A549 (cell line): ENCODE results near the gene EPN2. TPM values are rescaled to one million over a fixed set of nuclear protein-coding genes. Genes with fewer than 3 reads are reported as not detected.

Experiments used
- ATAC-seq, 2 experiments: fragments of 200-7000 bp in 1 of 2; fragments of >200 bp in 1 of 2; cut with Nextera tagmentation in 1 of 2; cut with Tn5 transposase in 1 of 2; 3 replicates each; pipeline versions ENCODE4 v1.8.0 to v1.9.1; 2018 to 2020; ENCODE audit warnings: mild to moderate bottlenecking in 1 of 2, moderate library complexity in 1 of 2
- CTCF ChIA-PET: fragments of 300-600 bp; sonication (Branson Sonifier 250); formaldehyde crosslinking; extraction: SDS; loops from one replicate; lab custom pipeline; 2021; ENCODE audit warnings: antibody characterized with exemption, inconsistent platforms; lab: Yijun Ruan, JAX
- POLR2A ChIA-PET: fragments of 350-600 bp; formaldehyde crosslinking; extraction: SDS; loops from one replicate; lab custom pipeline; 2021; ENCODE audit warnings: antibody characterized with exemption, inconsistent platforms; lab: Yijun Ruan, JAX
- DNase-seq, 2 experiments: peaks; one replicate each; pipeline versions ENCODE4 v3.0.0 to v3.0.0-alpha.2; 2011 to 2016; ENCODE audit warnings: low read depth in 1 of 2, low spot score in 1 of 2
- FAIRE-seq: peaks from 2 replicates; lab custom pipeline; 2011; peaks lifted over from hg19 to GRCh38; lab: Jason Lieb, UNC
- H3K27ac ChIP-seq, 2 experiments: fragments of >200 bp; sonication (Bioruptor Twin); formaldehyde crosslinking; 3 replicates each; pipeline ENCODE4 v1.5.1; 2016 to 2017
- H3K4me1 ChIP-seq: fragments of >200 bp; sonication (Bioruptor Twin); formaldehyde crosslinking; 3 replicates; pipeline ENCODE4 v1.6.1; 2016
- H3K4me2 ChIP-seq: fragments of >200 bp; sonication (Bioruptor Twin); formaldehyde crosslinking; 3 replicates; pipeline ENCODE4 v1.6.1; 2016
- H3K4me3 ChIP-seq: fragments of >200 bp; sonication (Bioruptor Twin); formaldehyde crosslinking; 3 replicates; pipeline ENCODE4 v1.5.1; 2016
- H3K9me3 ChIP-seq: fragments of >200 bp; sonication (Bioruptor Twin); formaldehyde crosslinking; 3 replicates; pipeline ENCODE4 v1.6.1; 2016
- CHD2 ChIP-seq: fragments of 150-350 bp; IDR thresholded peaks from 2 replicates; pipeline ENCODE4 v1.6.1; 2014; ENCODE audit warnings: low read length; ENCODE audit not compliant: partially characterized antibody
- CHD4 ChIP-seq: fragments of 200-600 bp; sonication (generic); IDR thresholded peaks from 2 replicates; pipeline ENCODE4 v1.6.1; 2016; ENCODE audit warnings: antibody characterized with exemption, mild to moderate bottlenecking, borderline replicate concordance
- ESRRA ChIP-seq: fragments of 150-350 bp; IDR thresholded peaks from 2 replicates; pipeline ENCODE4 v1.6.1; 2014; ENCODE audit warnings: mild to moderate bottlenecking, low read length, borderline replicate concordance
- FOSL2 ChIP-seq, 2 experiments: fragments of 450-650 bp in 1 of 2; fragments of >200 bp in 1 of 2; sonication (Bioruptor Twin) in 1 of 2; formaldehyde crosslinking; IDR thresholded peaks; 2 replicates each; pipeline versions ENCODE4 v1.5.0 to v1.6.1; 2016 to 2020; ENCODE audit warnings: mild to moderate bottlenecking in 1 of 2, moderate library complexity in 1 of 2
- GATA3 ChIP-seq: IDR thresholded peaks from 2 replicates; pipeline ENCODE4 v1.6.1; 2012; ENCODE audit warnings: borderline replicate concordance
- HEYL ChIP-seq: fragments of 250-450 bp; sonication (Bioruptor Pico); IDR thresholded peaks from 2 replicates; pipeline ENCODE4 v1.8.0; 2021; ENCODE audit warnings: mild to moderate bottlenecking, moderate library complexity
- HOXA7 ChIP-seq: fragments of 250-450 bp; sonication (Bioruptor Pico); IDR thresholded peaks from 2 replicates; pipeline ENCODE4 v1.5.0; 2020; ENCODE audit warnings: mild to moderate bottlenecking, moderate library complexity
- HOXB13 ChIP-seq: fragments of 250-450 bp; sonication (Bioruptor Pico); IDR thresholded peaks from 2 replicates; pipeline ENCODE4 v1.5.0; 2020; ENCODE audit warnings: low read depth, mild to moderate bottlenecking, moderate library complexity
- JUN ChIP-seq, 2 experiments: fragments of >200 bp; sonication (Bioruptor Twin); formaldehyde crosslinking; IDR thresholded peaks; 2 replicates in 1 of 2; 3 replicates in 1 of 2; pipeline ENCODE4 v1.6.1; 2016 to 2017
- JUNB ChIP-seq: fragments of >200 bp; sonication (Bioruptor Twin); formaldehyde crosslinking; IDR thresholded peaks from 2 replicates; pipeline ENCODE4 v1.6.1; 2016
- MAZ ChIP-seq: fragments of 150-350 bp; IDR thresholded peaks from 2 replicates; pipeline ENCODE4 v1.6.1; 2014; ENCODE audit warnings: antibody characterized with exemption, low read depth, low read length, borderline replicate concordance
- MYC ChIP-seq: IDR thresholded peaks from 2 replicates; pipeline ENCODE4 v1.6.1; 2012; ENCODE audit warnings: mild to moderate bottlenecking, inconsistent platforms, low read length, improper control_type of control experiment, borderline replicate concordance
- NFE2L2 ChIP-seq: fragments of 150-350 bp; conservative IDR thresholded peaks from 2 replicates; pipeline ENCODE4 v1.6.1; 2014; ENCODE audit warnings: low read length
- NPAS2 ChIP-seq: fragments of 250-450 bp; sonication (Bioruptor Pico); IDR thresholded peaks from 2 replicates; pipeline ENCODE4 v1.8.0; 2022; ENCODE audit warnings: mild to moderate bottlenecking, moderate library complexity, borderline replicate concordance
- NR3C1 ChIP-seq: fragments of >200 bp; sonication (Bioruptor Twin); formaldehyde crosslinking; IDR thresholded peaks from 3 replicates; pipeline ENCODE4 v1.6.1; 2017
- PHF8 ChIP-seq: fragments of 200-600 bp; sonication (generic); IDR thresholded peaks from 2 replicates; pipeline ENCODE4 v1.6.1; 2016; ENCODE audit warnings: low read depth, mild to moderate bottlenecking, antibody characterized with exemption, moderate library complexity, borderline replicate concordance
- RAD21 ChIP-seq, 2 experiments: fragments of >200 bp in 1 of 2; sonication (Bioruptor Twin) in 1 of 2; formaldehyde crosslinking in 1 of 2; IDR thresholded peaks in 1 of 2; conservative IDR thresholded peaks in 1 of 2; 2 replicates in 1 of 2; 3 replicates in 1 of 2; pipeline ENCODE4 v1.6.1; 2012 to 2018; ENCODE audit warnings: inconsistent platforms in 1 of 2
- RARB ChIP-seq: fragments of 250-450 bp; sonication (Bioruptor Pico); IDR thresholded peaks from 2 replicates; pipeline ENCODE4 v1.8.0; 2021; ENCODE audit warnings: mild to moderate bottlenecking, moderate library complexity
- SMC3 ChIP-seq: fragments of >200 bp; sonication (Bioruptor Twin); formaldehyde crosslinking; IDR thresholded peaks from 3 replicates; pipeline ENCODE4 v1.6.1; 2018; ENCODE audit warnings: inconsistent platforms
- ZC3H11A ChIP-seq: fragments of 450-650 bp; IDR thresholded peaks from 2 replicates; pipeline ENCODE4 v1.6.1; 2014; ENCODE audit warnings: antibody characterized with exemption, mild to moderate bottlenecking
- ZFP36 ChIP-seq: fragments of 450-650 bp; IDR thresholded peaks from 2 replicates; pipeline ENCODE4 v1.6.1; 2014; ENCODE audit warnings: borderline replicate concordance; ENCODE audit not compliant: partially characterized antibody
- WGBS: methylation state at CpG from one replicate; pipeline ENCODE4 v1.1.6; 2017; ENCODE audit errors: missing lambda C conversion rate; 5-methylcytosine and 5-hydroxymethylcytosine counted together
- polyA plus RNA-seq, 4 experiments: library from polyadenylated mRNA; depleted of rRNA in 3 of 4; stranded (reverse); fragments of >200 nt; fragmentation: RNase III in 1 of 4; extraction: RNeasy Plus Mini Kit Qiagen cat#74134 plus additional on column Dnase treatment in 1 of 4; gene quantifications; 2 replicates in 3 of 4; 3 replicates in 1 of 4; pipeline ENCODE4 v1.2.3, GENCODE V29; 2011 to 2017
- TF ChIP-seq, protein P1 (sequence below): IDR thresholded peaks from 2 replicates; pipeline ENCODE4 v1.6.1; 2012
- TF ChIP-seq, protein P2 (sequence below): fragments of 250-450 bp; sonication (Bioruptor Pico); IDR thresholded peaks from 2 replicates; pipeline ENCODE4 v1.5.0; 2021; ENCODE audit warnings: mild to moderate bottlenecking, moderate library complexity, borderline replicate concordance
- TF ChIP-seq, protein P3 (sequence below): fragments of >200 bp; sonication (Bioruptor Twin); formaldehyde crosslinking; IDR thresholded peaks from 2 replicates; pipeline ENCODE4 v1.6.1; 2016
- TF ChIP-seq, protein P4 (sequence below): fragments of 150-350 bp; IDR thresholded peaks from 2 replicates; pipeline ENCODE4 v1.6.1; 2014; ENCODE audit warnings: low read depth, mild to moderate bottlenecking, low read length
- TF ChIP-seq, protein P5 (sequence below): fragments of 250-450 bp; sonication (Bioruptor Pico); IDR thresholded peaks from 2 replicates; pipeline ENCODE4 v1.5.0; 2020; ENCODE audit warnings: low read depth, mild to moderate bottlenecking, moderate library complexity
- TF ChIP-seq, protein P6 (sequence below): IDR thresholded peaks from 2 replicates; pipeline ENCODE4 v1.6.1; 2012; ENCODE audit warnings: low read depth, borderline replicate concordance

Gene EPN2
- polyA plus RNA-seq, 2 of the 4 experiments (the other 2 are of a cell fraction) = 32.1 to 33.8 TPM

DNA sequence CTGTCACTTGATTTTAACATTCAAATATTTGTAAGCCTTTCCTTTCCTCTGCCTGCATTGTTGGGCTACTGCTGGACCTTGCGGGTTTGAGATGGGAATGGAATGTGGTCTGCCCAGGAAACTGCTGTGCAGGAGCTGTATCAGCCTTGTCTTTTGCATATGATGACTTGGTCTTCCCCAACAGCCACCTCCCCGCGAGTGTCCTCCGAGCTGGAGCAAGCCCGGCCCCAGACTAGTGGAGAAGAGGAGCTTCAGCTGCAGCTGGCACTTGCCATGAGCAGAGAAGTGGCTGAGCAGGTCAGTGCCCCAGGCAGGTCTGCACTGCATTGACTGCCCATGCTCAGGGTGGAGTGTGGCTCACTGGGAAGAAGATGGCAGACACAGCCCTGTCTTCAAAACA, 72.5 kb downstream of the EPN2 start:
- Histone ChIP-seq H3K4me2 (no peak overlapping the region), H3K9me3 (no peaks in the 10 kb centered on the region)
- DNase-seq = no peak
- peak in 1 of 2 experiments; percentile 23; a peak in 1 of 6 replicates for ATAC-seq
- FAIRE-seq = no peak
- TF ChIP-seq ESRRA (no peak), HOXA7 (CRISPR knock-in tag) (no peak), JUN (IDR thresholded peaks at IDR 0.05) (no peak), RARB (CRISPR knock-in tag) (no peak), GATA3 (no peak), CHD4 (no peak), HEYL (CRISPR knock-in tag) (no peak), PHF8 (no peak), NFE2L2 (no peak), ZC3H11A (no peak), HOXB13 (CRISPR knock-in tag) (no peak), MAZ (no peak), NPAS2 (CRISPR knock-in tag) (no peak), MYC (no peak), JUNB (no peak), RAD21 (conservative IDR thresholded peaks at IDR 0.05 in 1 of 2, IDR thresholded peaks at IDR 0.05 in 1 of 2) (no peak)
- TF ChIP-seq, protein P1, sequence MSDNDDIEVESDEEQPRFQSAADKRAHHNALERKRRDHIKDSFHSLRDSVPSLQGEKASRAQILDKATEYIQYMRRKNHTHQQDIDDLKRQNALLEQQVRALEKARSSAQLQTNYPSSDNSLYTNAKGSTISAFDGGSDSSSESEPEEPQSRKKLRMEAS = no peak
- TF ChIP-seq, protein P2, sequence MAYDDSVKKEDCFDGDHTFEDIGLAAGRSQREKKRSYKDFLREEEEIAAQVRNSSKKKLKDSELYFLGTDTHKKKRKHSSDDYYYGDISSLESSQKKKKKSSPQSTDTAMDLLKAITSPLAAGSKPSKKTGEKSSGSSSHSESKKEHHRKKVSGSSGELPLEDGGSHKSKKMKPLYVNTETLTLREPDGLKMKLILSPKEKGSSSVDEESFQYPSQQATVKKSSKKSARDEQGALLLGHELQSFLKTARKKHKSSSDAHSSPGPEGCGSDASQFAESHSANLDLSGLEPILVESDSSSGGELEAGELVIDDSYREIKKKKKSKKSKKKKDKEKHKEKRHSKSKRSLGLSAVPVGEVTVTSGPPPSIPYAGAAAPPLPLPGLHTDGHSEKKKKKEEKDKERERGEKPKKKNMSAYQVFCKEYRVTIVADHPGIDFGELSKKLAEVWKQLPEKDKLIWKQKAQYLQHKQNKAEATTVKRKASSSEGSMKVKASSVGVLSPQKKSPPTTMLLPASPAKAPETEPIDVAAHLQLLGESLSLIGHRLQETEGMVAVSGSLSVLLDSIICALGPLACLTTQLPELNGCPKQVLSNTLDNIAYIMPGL (CRISPR knock-in tag) = no peak
- TF ChIP-seq, protein P3, sequence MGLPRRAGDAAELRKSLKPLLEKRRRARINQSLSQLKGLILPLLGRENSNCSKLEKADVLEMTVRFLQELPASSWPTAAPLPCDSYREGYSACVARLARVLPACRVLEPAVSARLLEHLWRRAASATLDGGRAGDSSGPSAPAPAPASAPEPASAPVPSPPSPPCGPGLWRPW = no peak
- TF ChIP-seq, protein P4, sequence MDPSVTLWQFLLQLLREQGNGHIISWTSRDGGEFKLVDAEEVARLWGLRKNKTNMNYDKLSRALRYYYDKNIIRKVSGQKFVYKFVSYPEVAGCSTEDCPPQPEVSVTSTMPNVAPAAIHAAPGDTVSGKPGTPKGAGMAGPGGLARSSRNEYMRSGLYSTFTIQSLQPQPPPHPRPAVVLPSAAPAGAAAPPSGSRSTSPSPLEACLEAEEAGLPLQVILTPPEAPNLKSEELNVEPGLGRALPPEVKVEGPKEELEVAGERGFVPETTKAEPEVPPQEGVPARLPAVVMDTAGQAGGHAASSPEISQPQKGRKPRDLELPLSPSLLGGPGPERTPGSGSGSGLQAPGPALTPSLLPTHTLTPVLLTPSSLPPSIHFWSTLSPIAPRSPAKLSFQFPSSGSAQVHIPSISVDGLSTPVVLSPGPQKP = no peak
- TF ChIP-seq, all 56 proteins: peak for 0
- no peaks in the 10 kb centered on the region for H3K4me1 ChIP-seq
- WGBS = over 99% methylated on average over 4 of the region's 5 CpGs
- CTCF ChIA-PET = interaction anchor here (1.5 to 7.9 kb wide), 5 partner anchors 10 to 46 kb away, joined by 4 to 62 read pairs (median 6); no protein-coding TSS in a partner anchor
- POLR2A ChIA-PET = no interaction called here
- H3K4me3 ChIP-seq = no peak overlapping the region
- H3K27ac ChIP-seq = no peak overlapping the region

DNA sequence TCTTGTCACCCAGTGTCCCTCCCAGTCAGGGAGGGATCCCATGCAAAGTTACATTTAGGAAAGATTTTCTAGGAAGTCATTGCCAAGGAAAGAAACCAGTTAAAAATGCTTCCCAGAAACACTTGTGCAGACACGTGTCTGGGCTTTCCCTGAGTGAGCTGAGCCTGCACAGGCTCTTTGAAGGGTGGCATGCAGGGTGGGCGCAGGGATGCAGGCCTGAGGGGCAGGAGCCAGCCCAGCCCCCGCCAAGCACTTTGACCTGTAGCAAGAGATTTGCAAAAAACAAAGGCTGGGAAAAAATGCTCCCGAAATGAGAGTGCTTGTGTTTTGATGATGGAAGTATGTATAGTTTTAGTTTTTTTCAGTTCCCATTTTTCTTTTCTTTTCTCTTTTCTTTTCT, 73.0 kb downstream of the EPN2 start:
- ChIA-PET CTCF (interaction anchor here (1.5 to 1.7 kb wide), 2 partner anchors 17 to 28 kb away, joined by 4 to 6 read pairs; no protein-coding TSS in a partner anchor), POLR2A (no interaction called here)
- Histone ChIP-seq H3K4me2 (no peak overlapping the region), H3K27ac (no peak overlapping the region), H3K9me3 (no peaks in the 10 kb centered on the region), H3K4me1 (no peaks in the 10 kb centered on the region), H3K4me3 (no peak overlapping the region)
- FAIRE-seq (no peak), DNase-seq (no peak), ATAC-seq (no peak)
- 84% methylated on average over 4 of the region's 4 CpGs for WGBS
- no peak for TF ChIP-seq JUNB
- TF ChIP-seq CHD2 = no peak

DNA sequence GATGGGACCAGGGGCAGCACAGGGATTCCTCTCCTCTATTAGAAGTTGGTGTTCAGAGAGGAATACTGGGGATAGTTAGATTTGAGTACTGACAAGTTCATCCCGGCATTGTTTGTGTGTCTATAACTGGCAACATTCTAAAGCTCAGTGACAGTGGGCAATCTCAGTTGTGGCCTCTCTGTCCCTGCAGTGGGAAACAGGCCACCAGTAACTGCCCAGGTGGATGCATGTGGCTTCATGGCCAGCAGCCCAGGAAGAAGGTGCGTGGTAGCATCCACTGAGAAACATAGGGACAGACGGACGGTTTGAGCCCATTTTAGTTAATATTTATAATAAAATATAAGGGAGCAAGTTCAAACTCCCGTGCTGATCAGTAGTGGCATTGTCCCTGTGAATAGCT, 73.8 kb downstream of the EPN2 start:
- Histone ChIP-seq H3K9me3 (no peaks in the 10 kb centered on the region), H3K4me2 (no peak overlapping the region), H3K27ac (no peak overlapping the region), H3K4me1 (no peaks in the 10 kb centered on the region), H3K4me3 (no peak overlapping the region)
- FAIRE-seq (no peak), DNase-seq (no peak), ATAC-seq (no peak)
- TF ChIP-seq ZFP36 = no peak
- TF ChIP-seq, protein P5, sequence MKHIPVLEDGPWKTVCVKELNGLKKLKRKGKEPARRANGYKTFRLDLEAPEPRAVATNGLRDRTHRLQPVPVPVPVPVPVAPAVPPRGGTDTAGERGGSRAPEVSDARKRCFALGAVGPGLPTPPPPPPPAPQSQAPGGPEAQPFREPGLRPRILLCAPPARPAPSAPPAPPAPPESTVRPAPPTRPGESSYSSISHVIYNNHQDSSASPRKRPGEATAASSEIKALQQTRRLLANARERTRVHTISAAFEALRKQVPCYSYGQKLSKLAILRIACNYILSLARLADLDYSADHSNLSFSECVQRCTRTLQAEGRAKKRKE (CRISPR knock-in tag) = no peak
- TF ChIP-seq, protein P4 = no peak
- TF ChIP-seq, protein P6, sequence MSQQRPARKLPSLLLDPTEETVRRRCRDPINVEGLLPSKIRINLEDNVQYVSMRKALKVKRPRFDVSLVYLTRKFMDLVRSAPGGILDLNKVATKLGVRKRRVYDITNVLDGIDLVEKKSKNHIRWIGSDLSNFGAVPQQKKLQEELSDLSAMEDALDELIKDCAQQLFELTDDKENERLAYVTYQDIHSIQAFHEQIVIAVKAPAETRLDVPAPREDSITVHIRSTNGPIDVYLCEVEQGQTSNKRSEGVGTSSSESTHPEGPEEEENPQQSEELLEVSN = no peak
- TF ChIP-seq NPAS2 (CRISPR knock-in tag) = no peak
- TF ChIP-seq FOSL2 (IDR thresholded peaks at IDR 0.05) = no peak
- no peak for TF ChIP-seq FOSL2 (CRISPR knock-in tag; IDR thresholded peaks at IDR 0.05)
- TF ChIP-seq SMC3 = no peak
- TF ChIP-seq NR3C1 = no peak
- 93% methylated on average over 5 of the region's 5 CpGs for WGBS
- CTCF ChIA-PET = interaction anchor here (1.0 kb wide), 2 partner anchors 11 to 136 kb away, joined by 3 read pairs; no protein-coding TSS in a partner anchor
- POLR2A ChIA-PET = no interaction called here
